Measurements from ENCODE around the gene PRSS50.
A peak's percentile ranks its signal among the peaks of the same experiment; 100 is the strongest.

PRSS50 gene

GRCh38 chr3:46736006-46736872 lies 18.6 kb upstream of the PRSS50 start:
- no peaks in the 10 kb centered on the region for H3K9me3 Mint-ChIP-seq
- no peak for DNase-seq
- no peaks in the 10 kb centered on the region for H3K4me1 Mint-ChIP-seq (ENCODE audit: low read depth)
- no peaks in the 10 kb centered on the region for H3K36me3 Mint-ChIP-seq (ENCODE audit: low read depth)
- no peak overlapping the region for H3K27ac Mint-ChIP-seq
- no peak overlapping the region for H3K4me3 Mint-ChIP-seq
- peaks cover 7% of the 10 kb centered on the region for H3K27me3 Mint-ChIP-seq

- Mint-ChIP-seq H3K4me3 (no peak overlapping the region), H3K4me1 (ENCODE audit: low read depth) (no peaks in the 10 kb centered on the region), H3K9me3 (no peaks in the 10 kb centered on the region), H3K27ac (no peak overlapping the region), H3K27me3 (peaks cover 7% of the 10 kb centered on the region), H3K36me3 (ENCODE audit: low read depth) (no peaks in the 10 kb centered on the region)
- no peak for DNase-seq
Measured at GRCh38 chr3:46734773-46735172, 17.1 kb upstream of the PRSS50 start.

- Mint-ChIP-seq H3K9me3 (no peaks in the 10 kb centered on the region), H3K4me3 (no peak overlapping the region), H3K27me3 (peaks cover 12% of the 10 kb centered on the region), H3K4me1 (ENCODE audit: low read depth) (no peaks in the 10 kb centered on the region), H3K27ac (no peak overlapping the region), H3K36me3 (ENCODE audit: low read depth) (no peaks in the 10 kb centered on the region)
- no peak for DNase-seq
Measured at GRCh38 chr3:46733026-46733800, 15.5 kb upstream of the PRSS50 start.

GRCh38 chr3:46731795-46732194 lies 14.1 kb upstream of the PRSS50 start:
- no peaks in the 10 kb centered on the region for H3K36me3 Mint-ChIP-seq (ENCODE audit: low read depth)
- no peak overlapping the region for H3K4me3 Mint-ChIP-seq
- no peak for DNase-seq
- H3K27ac Mint-ChIP-seq = no peak overlapping the region
- H3K4me1 Mint-ChIP-seq (ENCODE audit: low read depth) = no peaks in the 10 kb centered on the region
- H3K9me3 Mint-ChIP-seq = no peaks in the 10 kb centered on the region
- peaks cover 16% of the 10 kb centered on the region for H3K27me3 Mint-ChIP-seq

GRCh38 chr3:46730819-46731218 lies 13.2 kb upstream of the PRSS50 start:
- Mint-ChIP-seq H3K4me3 (no peak overlapping the region), H3K36me3 (ENCODE audit: low read depth) (no peaks in the 10 kb centered on the region), H3K9me3 (no peaks in the 10 kb centered on the region), H3K27ac (no peak overlapping the region), H3K4me1 (ENCODE audit: low read depth) (no peaks in the 10 kb centered on the region), H3K27me3 (peaks cover 19% of the 10 kb centered on the region)
- no peak for DNase-seq

- Mint-ChIP-seq H3K36me3 (ENCODE audit: low read depth) (no peaks in the 10 kb centered on the region), H3K4me1 (ENCODE audit: low read depth) (peaks cover 3% of the 10 kb centered on the region), H3K4me3 (no peak overlapping the region), H3K27me3 (peaks cover 20% of the 10 kb centered on the region), H3K27ac (no peak overlapping the region), H3K9me3 (no peaks in the 10 kb centered on the region)
- no peak for DNase-seq
Measured at GRCh38 chr3:46729038-46729437, 11.4 kb upstream of the PRSS50 start.

GRCh38 chr3:46725621-46726314 lies 8.1 kb upstream of the PRSS50 start:
- DNase-seq = no peak

GRCh38 chr3:46724424-46724823 lies 6.8 kb upstream of the PRSS50 start:
- H3K27me3 Mint-ChIP-seq = peaks cover 26% of the 10 kb centered on the region
- H3K36me3 Mint-ChIP-seq (ENCODE audit: low read depth) = no peaks in the 10 kb centered on the region
- DNase-seq = no peak
- peak overlapping the region; percentile 4 for H3K27ac Mint-ChIP-seq
- peaks cover 4% of the 10 kb centered on the region for H3K9me3 Mint-ChIP-seq
- no peak overlapping the region for H3K4me3 Mint-ChIP-seq
- H3K4me1 Mint-ChIP-seq (ENCODE audit: low read depth) = peaks cover 7% of the 10 kb centered on the region

More at GRCh38 chr3:46725621-46726314, 8.1 kb upstream of the PRSS50 start:
- H3K4me3 Mint-ChIP-seq = no peak overlapping the region
- H3K27me3 Mint-ChIP-seq = peaks cover 22% of the 10 kb centered on the region
- no peaks in the 10 kb centered on the region for H3K36me3 Mint-ChIP-seq (ENCODE audit: low read depth)
- peaks cover 7% of the 10 kb centered on the region for H3K4me1 Mint-ChIP-seq (ENCODE audit: low read depth)
- H3K27ac Mint-ChIP-seq = no peak overlapping the region
- peaks cover 4% of the 10 kb centered on the region for H3K9me3 Mint-ChIP-seq

- Mint-ChIP-seq H3K27me3 (peaks cover 34% of the 10 kb centered on the region), H3K9me3 (peaks cover 4% of the 10 kb centered on the region)
Measured at GRCh38 chr3:46722443-46722842, 4.8 kb upstream of the PRSS50 start.

GRCh38 chr3:46721009-46721408 lies 3.3 kb upstream of the PRSS50 start:
- Mint-ChIP-seq H3K9me3 (peaks cover 4% of the 10 kb centered on the region), H3K27ac (no peak overlapping the region), H3K4me1 (ENCODE audit: low read depth) (peaks cover 10% of the 10 kb centered on the region), H3K4me3 (no peak overlapping the region), H3K36me3 (ENCODE audit: low read depth) (no peaks in the 10 kb centered on the region), H3K27me3 (peaks cover 27% of the 10 kb centered on the region)
- DNase-seq = no peak

More at GRCh38 chr3:46722443-46722842, 4.8 kb upstream of the PRSS50 start:
- no peak for DNase-seq
- Mint-ChIP-seq H3K36me3 (ENCODE audit: low read depth) (no peaks in the 10 kb centered on the region), H3K4me1 (ENCODE audit: low read depth) (peaks cover 10% of the 10 kb centered on the region), H3K4me3 (no peak overlapping the region), H3K27ac (no peak overlapping the region)

- no peak overlapping the region for H3K27ac Mint-ChIP-seq
- H3K4me1 Mint-ChIP-seq (ENCODE audit: low read depth) = peaks cover 10% of the 10 kb centered on the region
- peaks cover 27% of the 10 kb centered on the region for H3K27me3 Mint-ChIP-seq
- H3K4me3 Mint-ChIP-seq = no peak overlapping the region
- DNase-seq = no peak
- H3K36me3 Mint-ChIP-seq (ENCODE audit: low read depth) = no peaks in the 10 kb centered on the region
- peaks cover 4% of the 10 kb centered on the region for H3K9me3 Mint-ChIP-seq
Measured at GRCh38 chr3:46719735-46720271, 2.1 kb upstream of the PRSS50 start.

GRCh38 chr3:46719044-46719565 lies 1.4 kb upstream of the PRSS50 start:
- DNase-seq = no peak
- Mint-ChIP-seq H3K4me1 (ENCODE audit: low read depth) (peaks cover 11% of the 10 kb centered on the region), H3K4me3 (no peak overlapping the region), H3K9me3 (peaks cover 4% of the 10 kb centered on the region), H3K27ac (no peak overlapping the region), H3K27me3 (peaks cover 27% of the 10 kb centered on the region), H3K36me3 (ENCODE audit: low read depth) (no peaks in the 10 kb centered on the region)

- Mint-ChIP-seq H3K27me3 (peaks cover 27% of the 10 kb centered on the region), H3K27ac (no peak overlapping the region), H3K4me3 (no peak overlapping the region), H3K36me3 (ENCODE audit: low read depth) (no peaks in the 10 kb centered on the region), H3K9me3 (peaks cover 4% of the 10 kb centered on the region), H3K4me1 (ENCODE audit: low read depth) (peaks cover 9% of the 10 kb centered on the region)
- no peak for DNase-seq
Measured at GRCh38 chr3:46716461-46717441, 918 bp downstream of the PRSS50 start.

Measured in activated T-cell treated with anti-CD3 and anti-CD28 coated beads, Interleukin-2, amount 50 U/mL, for 24 hours (primary cell).